PC-3 (cell line): ENCODE data around the gene DTD1. TPM values are rescaled to one million over a fixed set of nuclear protein-coding genes. Genes with fewer than 3 reads are reported as not detected.

Source experiments
- ATAC-seq: fragments of 200-7000 bp; cut with Tn5 transposase; 2 replicates; pipeline ENCODE4 v1.9.1; 2020; ENCODE audit warnings: mild to moderate bottlenecking, moderate library complexity
- BruUV-seq: library from RNA; stranded (reverse); fragments of 400-500 nt; replicated peaks from 2 replicates; lab custom pipeline; 2021; lab: Mats Ljungman, UMichigan
- CTCF ChIA-PET: fragments of 300-600 bp; sonication (Branson Sonifier 250); formaldehyde crosslinking; loops from one replicate; lab custom pipeline; 2022; ENCODE audit warnings: antibody characterized with exemption; lab: Charles Lee
- POLR2A ChIA-PET: fragments of 300-600 bp; sonication (Branson Sonifier 250); formaldehyde crosslinking; loops from one replicate; lab custom pipeline; 2022; ENCODE audit warnings: antibody characterized with exemption; ENCODE audit not compliant: unreplicated experiment; lab: Charles Lee
- DNase-seq: peaks from one replicate; pipeline ENCODE4 v3.0.0-alpha.2; 2015
- H2AFZ ChIP-seq: fragments of 300-600 bp; sonication (generic); 2 replicates; pipeline ENCODE4 v1.6.0; 2016; ENCODE audit warnings: antibody characterized with exemption, low read length
- H3F3A ChIP-seq: fragments of 300-600 bp; sonication (generic); one replicate; pipeline ENCODE4 v1.6.0; 2017; ENCODE audit warnings: antibody characterized with exemption, low read length, control low read depth, mild to moderate bottlenecking; ENCODE audit not compliant: unreplicated experiment
- H3K27ac ChIP-seq: fragments of 300-600 bp; sonication (generic); 2 replicates; pipeline ENCODE4 v1.5.1; 2016; ENCODE audit warnings: mild to moderate bottlenecking, low read length
- H3K27me3 ChIP-seq: fragments of 300-600 bp; sonication (generic); 2 replicates; pipeline ENCODE4 v1.6.1; 2016; ENCODE audit warnings: low read length, mixed read lengths
- H3K36me3 ChIP-seq: fragments of 300-600 bp; sonication (generic); 2 replicates; pipeline ENCODE4 v1.6.1; 2016; ENCODE audit warnings: low read depth, mixed run types, low read length, mixed read lengths
- H3K4me1 ChIP-seq: fragments of 300-600 bp; sonication (generic); 2 replicates; pipeline ENCODE4 v1.5.1; 2016; ENCODE audit warnings: low read length; ENCODE audit not compliant: insufficient read depth
- H3K4me2 ChIP-seq: fragments of 300-600 bp; sonication (generic); 2 replicates; pipeline ENCODE4 v1.6.0; 2016; ENCODE audit warnings: low read length
- H3K4me3 ChIP-seq: fragments of 300-600 bp; sonication (generic); 2 replicates; pipeline ENCODE4 v1.5.1; 2016; ENCODE audit warnings: mild to moderate bottlenecking, low read length, mixed read lengths
- H3K79me2 ChIP-seq: fragments of 300-600 bp; sonication (generic); 2 replicates; pipeline ENCODE4 v1.6.1; 2017; ENCODE audit warnings: low read length, mixed read lengths
- H3K9ac ChIP-seq: fragments of 300-600 bp; sonication (generic); 2 replicates; pipeline ENCODE4 v1.6.0; 2016; ENCODE audit warnings: mild to moderate bottlenecking, low read length
- H3K9me2 ChIP-seq: fragments of 300-600 bp; sonication (generic); replicated peaks from 2 replicates; pipeline ENCODE4 v1.6.1; 2016; ENCODE audit warnings: mixed run types, low read length, mixed read lengths
- H3K9me3 ChIP-seq: fragments of 300-600 bp; sonication (generic); 2 replicates; pipeline ENCODE4 v1.6.1; 2016; ENCODE audit warnings: low read length, mixed read lengths
- H4K20me1 ChIP-seq: fragments of 300-600 bp; sonication (generic); 2 replicates; pipeline ENCODE4 v1.6.1; 2016; ENCODE audit warnings: low read length, mixed read lengths
- EZH2 ChIP-seq: fragments of 300-600 bp; sonication (generic); IDR thresholded peaks from one replicate; pipeline ENCODE4 v1.6.1; 2017; ENCODE audit warnings: antibody characterized with exemption, mild to moderate bottlenecking, low read length; ENCODE audit not compliant: unreplicated experiment
- EZH2phosphoT487 ChIP-seq: fragments of 300-600 bp; sonication (generic); IDR thresholded peaks from 2 replicates; pipeline ENCODE4 v1.6.1; 2018; ENCODE audit warnings: mild to moderate bottlenecking, antibody characterized with exemption, low read length, borderline replicate concordance
- intact Hi-C: fragments of 100-400 bp; cut with micrococcal nuclease; formaldehyde crosslinking; loops from 2 replicates; pipeline ENCODE4 v1.9.0; 2023
- total RNA-seq: library from RNA; depleted of rRNA; stranded (reverse); fragments of >200 nt; gene quantifications from 2 replicates; pipeline ENCODE4 v1.2.3, GENCODE V29; 2014
- TF ChIP-seq, protein P1 (sequence below): fragments of 300-600 bp; sonication (generic); conservative IDR thresholded peaks from 2 replicates; pipeline ENCODE4 v1.5.1; 2017; ENCODE audit warnings: antibody characterized with exemption, low read depth, mild to moderate bottlenecking, low read length

The DTD1 gene
- total RNA-seq, 1 experiment from 2014 or later, result 124 TPM

DNA sequence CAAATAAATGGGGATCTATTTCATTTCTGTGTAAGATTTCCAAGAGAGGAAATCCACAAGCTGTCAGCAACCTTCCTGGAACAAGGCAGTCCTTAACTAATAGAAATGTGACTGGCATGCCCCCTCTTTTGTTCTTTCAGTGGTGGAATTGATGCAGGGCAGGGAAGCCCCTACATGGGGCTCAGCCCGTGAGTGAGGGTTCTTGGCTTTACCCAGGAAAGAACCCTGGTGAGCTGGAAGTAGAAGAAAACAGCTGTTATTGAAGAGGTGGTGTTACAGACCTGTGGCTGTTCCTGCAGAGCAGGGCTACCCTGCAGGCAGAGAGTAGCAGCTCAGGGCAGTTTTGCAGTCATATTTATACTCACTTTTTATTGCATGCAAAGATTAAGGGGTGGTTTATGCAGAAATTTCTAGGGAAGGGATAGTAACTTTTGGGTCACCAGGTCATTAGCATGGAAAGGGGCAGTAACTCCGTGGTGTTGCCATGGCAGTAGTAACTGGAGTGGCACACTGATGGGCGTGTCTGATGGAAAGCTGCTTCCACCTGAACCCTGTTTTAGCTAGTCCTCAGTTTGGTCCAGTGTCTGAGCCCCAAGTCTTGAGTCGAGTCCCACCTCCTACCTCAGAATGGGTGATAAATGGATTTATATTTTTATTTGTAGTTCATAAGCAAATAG, 137.1 kb downstream of the DTD1 start:
- no peak overlapping the region for H3K27ac ChIP-seq
- BruUV-seq, result no TSS peak
- intact Hi-C loops, result no loop called here
- no peak for ATAC-seq
- DNase-seq, result no peak
- H3K4me1 ChIP-seq, result no peaks in the 10 kb centered on the region
- no peaks in the 10 kb centered on the region for H3K79me2 ChIP-seq
- H3K9ac ChIP-seq, result no peak overlapping the region
- H3K4me2 ChIP-seq, result no peak overlapping the region
- no peaks in the 10 kb centered on the region for H4K20me1 ChIP-seq
- no peak overlapping the region for H2AFZ ChIP-seq
- H3K36me3 ChIP-seq, result no peaks in the 10 kb centered on the region
- CTCF ChIA-PET, result no interaction called here
- TF ChIP-seq, protein P1, sequence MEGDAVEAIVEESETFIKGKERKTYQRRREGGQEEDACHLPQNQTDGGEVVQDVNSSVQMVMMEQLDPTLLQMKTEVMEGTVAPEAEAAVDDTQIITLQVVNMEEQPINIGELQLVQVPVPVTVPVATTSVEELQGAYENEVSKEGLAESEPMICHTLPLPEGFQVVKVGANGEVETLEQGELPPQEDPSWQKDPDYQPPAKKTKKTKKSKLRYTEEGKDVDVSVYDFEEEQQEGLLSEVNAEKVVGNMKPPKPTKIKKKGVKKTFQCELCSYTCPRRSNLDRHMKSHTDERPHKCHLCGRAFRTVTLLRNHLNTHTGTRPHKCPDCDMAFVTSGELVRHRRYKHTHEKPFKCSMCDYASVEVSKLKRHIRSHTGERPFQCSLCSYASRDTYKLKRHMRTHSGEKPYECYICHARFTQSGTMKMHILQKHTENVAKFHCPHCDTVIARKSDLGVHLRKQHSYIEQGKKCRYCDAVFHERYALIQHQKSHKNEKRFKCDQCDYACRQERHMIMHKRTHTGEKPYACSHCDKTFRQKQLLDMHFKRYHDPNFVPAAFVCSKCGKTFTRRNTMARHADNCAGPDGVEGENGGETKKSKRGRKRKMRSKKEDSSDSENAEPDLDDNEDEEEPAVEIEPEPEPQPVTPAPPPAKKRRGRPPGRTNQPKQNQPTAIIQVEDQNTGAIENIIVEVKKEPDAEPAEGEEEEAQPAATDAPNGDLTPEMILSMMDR, result no peak
- no peak for TF ChIP-seq EZH2phosphoT487
- TF ChIP-seq EZH2, result no peak
- H3F3A ChIP-seq, result no peaks in the 10 kb centered on the region
- no peaks in the 10 kb centered on the region for H3K27me3 ChIP-seq
- H3K4me3 ChIP-seq, result no peak overlapping the region
- POLR2A ChIA-PET, result no interaction called here
- no peaks in the 10 kb centered on the region for H3K9me2 ChIP-seq
- H3K9me3 ChIP-seq, result no peaks in the 10 kb centered on the region

DNA sequence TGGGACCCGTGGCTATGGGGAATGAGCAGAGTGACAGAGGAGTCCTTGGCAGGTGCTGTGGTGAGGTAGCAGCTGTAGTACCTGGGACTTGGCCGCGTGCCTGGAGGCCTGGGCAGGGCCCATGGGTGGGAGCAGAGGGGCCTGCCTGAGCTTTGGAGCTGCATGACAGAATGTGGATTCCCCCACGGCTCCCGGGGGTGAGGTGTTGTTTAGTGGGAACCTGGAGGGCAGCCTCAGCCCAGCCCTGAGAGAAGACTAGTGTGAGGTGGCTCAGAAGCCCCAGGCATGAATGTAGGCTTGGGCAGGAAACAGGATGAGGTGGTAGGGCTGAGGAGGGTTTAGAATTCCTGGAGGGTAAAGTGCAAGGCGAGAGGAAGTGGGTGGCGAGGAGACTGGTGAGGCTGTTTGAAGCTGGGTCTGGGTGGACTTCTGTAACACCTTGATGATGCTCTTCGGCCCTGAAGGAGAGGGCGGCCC, 139.2 kb downstream of the DTD1 start:
- peak; percentile 24; the same call in 1 of the 2 replicates for ATAC-seq
- Histone ChIP-seq H3K36me3 (no peaks in the 10 kb centered on the region), H3K4me3 (no peak overlapping the region), H3K27ac (no peak overlapping the region), H4K20me1 (no peaks in the 10 kb centered on the region), H3K27me3 (no peaks in the 10 kb centered on the region), H3K9ac (no peak overlapping the region), H3K4me1 (no peaks in the 10 kb centered on the region), H3F3A (no peaks in the 10 kb centered on the region), H3K9me2 (no peaks in the 10 kb centered on the region), H2AFZ (no peak overlapping the region), H3K4me2 (no peak overlapping the region), H3K9me3 (no peaks in the 10 kb centered on the region), H3K79me2 (no peaks in the 10 kb centered on the region)
- ChIA-PET CTCF (no interaction called here), POLR2A (no interaction called here)
- intact Hi-C loops, result no loop called here
- TF ChIP-seq EZH2, result no peak
- TF ChIP-seq, protein P1, result no peak
- TF ChIP-seq EZH2phosphoT487, result no peak
- peak; percentile 16 for DNase-seq
- no TSS peak for BruUV-seq

DNA sequence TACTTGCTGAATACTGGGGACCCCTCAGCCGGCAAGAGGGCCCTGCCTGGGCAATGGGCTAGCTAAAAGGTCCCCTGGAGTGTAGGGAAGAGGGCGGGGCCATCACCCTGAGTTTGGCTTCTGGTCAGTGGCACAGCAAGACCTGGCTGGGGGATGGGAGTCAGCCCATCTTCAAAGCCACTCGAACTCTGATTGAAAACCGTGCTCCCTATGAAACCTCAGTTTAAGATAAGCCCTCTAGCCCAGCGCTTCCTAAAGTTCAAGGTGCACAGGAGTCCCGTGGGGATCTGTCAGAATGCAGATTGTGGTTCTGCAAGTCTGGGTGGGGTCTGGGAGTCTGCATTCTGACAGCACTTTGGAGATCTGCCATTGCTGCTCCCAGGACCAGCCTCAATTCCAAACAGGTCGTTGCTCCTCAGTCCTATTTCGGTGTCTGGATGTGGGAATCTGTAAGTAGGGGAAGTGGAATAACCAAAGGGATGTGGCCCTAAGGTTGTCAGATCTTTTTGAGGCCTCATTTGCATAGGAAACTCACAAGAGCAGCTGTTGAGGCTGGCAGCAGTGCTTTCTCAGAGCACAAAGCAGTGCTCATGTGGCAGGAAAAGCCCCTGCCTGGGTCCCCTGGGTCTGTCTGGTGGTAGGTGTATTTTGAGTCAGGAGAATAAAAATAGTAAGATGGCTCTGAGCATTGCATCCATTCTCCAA, 140.5 kb downstream of the DTD1 start:
- Histone ChIP-seq H3K9me2 (no peaks in the 10 kb centered on the region), H3K9me3 (no peaks in the 10 kb centered on the region), H3K36me3 (no peaks in the 10 kb centered on the region), H3K4me1 (no peaks in the 10 kb centered on the region), H3K27ac (no peak overlapping the region), H3K4me3 (no peak overlapping the region), H3K4me2 (no peak overlapping the region), H3K27me3 (no peaks in the 10 kb centered on the region), H2AFZ (no peak overlapping the region), H3F3A (no peaks in the 10 kb centered on the region), H3K79me2 (no peaks in the 10 kb centered on the region), H4K20me1 (no peaks in the 10 kb centered on the region), H3K9ac (no peak overlapping the region)
- no peak for DNase-seq
- intact Hi-C loops, result no loop called here
- no peak for ATAC-seq
- POLR2A ChIA-PET, result no interaction called here
- BruUV-seq, result no TSS peak
- CTCF ChIA-PET, result no interaction called here
- TF ChIP-seq, protein P1, result no peak
- no peak for TF ChIP-seq EZH2phosphoT487
- TF ChIP-seq EZH2, result no peak
